Islet precursor cell (in vitro differentiated cells): ENCODE results near the gene ATL3.
"Not testable (repeated sequence)": the region's sequence is repeated elsewhere in the genome, so short reads cannot be mapped to it uniquely, and the experiment has no call there.

Source experiments
- DNase-seq: peaks from one replicate; pipeline ENCODE4 v3.0.0-alpha.2; 2018

The ATL3 gene

GRCh38 chr11:63681321-63682065, 10.3 kb upstream of the ATL3 start, which contains the start of gene RTN3:
RTN3 (plus strand) TSS chr11:63681500; CDS start chr11:63681637, 137 bp downstream.
- peak; percentile 99 for DNase-seq

GRCh38 chr11:63680834-63681320, 9.7 kb upstream of the ATL3 start:
- DNase-seq = no peak

- DNase-seq = no peak
Observed at GRCh38 chr11:63673579-63673978, 2.4 kb upstream of the ATL3 start.

- DNase-seq = no peak
Observed at GRCh38 chr11:63672936-63673539, 1.9 kb upstream of the ATL3 start.

- no peak for DNase-seq
Observed at GRCh38 chr11:63672156-63672463, 934 bp upstream of the ATL3 start.

- DNase-seq = peak; percentile 60
Observed at GRCh38 chr11:63670433-63671321, 499 bp downstream of the ATL3 start.

- DNase-seq = no peak
Observed at GRCh38 chr11:63670096-63670432, 1.1 kb downstream of the ATL3 start.

GRCh38 chr11:63667995-63668795, 3.0 kb downstream of the ATL3 start:
- no peak for DNase-seq

GRCh38 chr11:63666874-63667273, 4.3 kb downstream of the ATL3 start:
- no peak for DNase-seq

GRCh38 chr11:63663809-63664208, 7.4 kb downstream of the ATL3 start:
- no peak for DNase-seq

- DNase-seq = no peak
Observed at GRCh38 chr11:63660972-63661371, 10.2 kb downstream of the ATL3 start.

- DNase-seq = no peak
Observed at GRCh38 chr11:63652671-63653070, 18.5 kb downstream of the ATL3 start.

GRCh38 chr11:63643205-63643604, 28.0 kb downstream of the ATL3 start:
- no peak for DNase-seq

GRCh38 chr11:63641727-63642126, 29.4 kb downstream of the ATL3 start:
- no peak for DNase-seq

GRCh38 chr11:63639199-63639832, 31.9 kb downstream of the ATL3 start:
- DNase-seq = no peak

- DNase-seq = not testable (repeated sequence)
Observed at GRCh38 chr11:63638436-63638835, 32.7 kb downstream of the ATL3 start.

GRCh38 chr11:63635762-63636465, 35.3 kb downstream of the ATL3 start:
- DNase-seq = peak; percentile 77

GRCh38 chr11:63629426-63629825, 41.8 kb downstream of the ATL3 start:
- DNase-seq = no peak

- DNase-seq = no peak
Observed at GRCh38 chr11:63623513-63624140, 47.5 kb downstream of the ATL3 start.

GRCh38 chr11:63622323-63622722, 48.9 kb downstream of the ATL3 start:
- peak; percentile 87 for DNase-seq

- DNase-seq = no peak
Observed at GRCh38 chr11:63621071-63621470, 50.1 kb downstream of the ATL3 start.
